NB4 (cell line): ENCODE results near the gene TRIM5.

ENCODE experiments used
- DNase-seq: peaks from one replicate; pipeline ENCODE4 v3.0.0; 2010; ENCODE audit warnings: low read depth
- H3K4me3 ChIP-seq: one replicate; pipeline ENCODE4 v1.5.1; 2011; ENCODE audit warnings: mild to moderate bottlenecking, low read depth, low read length, moderate library complexity
- CTCF ChIP-seq: IDR thresholded peaks from one replicate; pipeline ENCODE4 v1.5.1; 2012; ENCODE audit warnings: low read depth, low read length
- MAX ChIP-seq: IDR thresholded peaks from 2 replicates; pipeline ENCODE4 v1.6.1; 2011; ENCODE audit warnings: low read depth, low read length
- MYC ChIP-seq: IDR thresholded peaks from 2 replicates; pipeline ENCODE4 v1.6.1; 2011; ENCODE audit warnings: low read depth, low read length
- POLR2A ChIP-seq: IDR thresholded peaks from 2 replicates; pipeline ENCODE4 v1.6.1; 2011; ENCODE audit warnings: mild to moderate bottlenecking; ENCODE audit not compliant: insufficient read length; ENCODE audit errors: extremely low read depth

The TRIM5 gene

DNA sequence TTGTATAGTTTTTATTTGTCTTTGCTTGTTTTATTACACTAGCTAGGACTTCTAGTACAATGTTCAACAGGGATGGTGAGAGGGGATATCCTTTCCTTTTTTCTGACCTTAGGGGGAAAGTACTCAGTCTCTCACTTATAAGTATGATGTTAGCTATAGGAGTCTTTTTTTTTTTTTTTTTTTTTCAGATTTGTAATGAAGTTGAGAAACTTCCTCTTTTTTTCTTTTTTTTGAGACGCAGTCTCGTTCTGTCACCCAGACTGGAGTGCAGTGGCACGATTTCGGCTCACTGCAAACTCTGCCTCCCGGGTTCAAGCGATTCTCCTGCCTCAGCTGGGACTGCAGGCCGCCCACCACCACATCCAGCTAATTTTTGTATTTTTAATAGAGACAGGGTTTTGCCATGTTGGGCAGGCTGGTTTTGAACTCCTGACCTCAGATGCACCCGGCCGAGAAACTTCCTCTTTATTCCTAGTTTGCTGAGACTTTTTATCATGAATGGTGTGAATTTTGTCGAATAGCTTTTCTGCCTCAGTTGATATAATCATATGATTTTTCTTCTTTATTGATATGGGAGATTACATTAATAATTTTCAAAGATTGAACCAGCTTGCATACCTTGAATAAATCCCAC lies 15.7 kb upstream of the TRIM5 start:
- peak; percentile 48 for DNase-seq
- peak overlapping the region; percentile 0 for H3K4me3 ChIP-seq
- TF ChIP-seq MAX (no peak), CTCF (no peak), MYC (no peak), POLR2A (no peak)

DNA sequence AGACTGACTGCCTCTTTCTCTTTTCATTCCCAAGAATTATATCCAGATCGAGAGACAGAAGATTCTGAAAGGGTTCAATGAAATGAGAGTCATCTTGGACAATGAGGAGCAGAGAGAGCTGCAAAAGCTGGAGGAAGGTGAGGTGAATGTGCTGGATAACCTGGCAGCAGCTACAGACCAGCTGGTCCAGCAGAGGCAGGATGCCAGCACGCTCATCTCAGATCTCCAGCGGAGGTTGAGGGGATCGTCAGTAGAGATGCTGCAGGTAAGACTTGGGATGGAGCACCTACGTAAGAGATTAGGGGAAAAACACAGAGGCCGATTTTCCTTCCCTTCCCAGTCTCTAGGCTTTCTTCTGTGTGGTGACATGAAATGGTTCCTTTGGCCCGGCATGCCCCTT lies 13.4 kb upstream of the TRIM5 start:
- H3K4me3 ChIP-seq, result no peak overlapping the region
- no peak for TF ChIP-seq MAX
- no peak for TF ChIP-seq POLR2A
- TF ChIP-seq MYC, result no peak
- no peak for TF ChIP-seq CTCF
- DNase-seq, result no peak

- DNase-seq, result no peak
- H3K4me3 ChIP-seq, result no peak overlapping the region
- TF ChIP-seq MYC, result no peak
- no peak for TF ChIP-seq CTCF
- no peak for TF ChIP-seq MAX
- TF ChIP-seq POLR2A, result no peak
Observed at GRCh38 chr11:5696210-5696609, 11.3 kb upstream of the TRIM5 start.

DNA sequence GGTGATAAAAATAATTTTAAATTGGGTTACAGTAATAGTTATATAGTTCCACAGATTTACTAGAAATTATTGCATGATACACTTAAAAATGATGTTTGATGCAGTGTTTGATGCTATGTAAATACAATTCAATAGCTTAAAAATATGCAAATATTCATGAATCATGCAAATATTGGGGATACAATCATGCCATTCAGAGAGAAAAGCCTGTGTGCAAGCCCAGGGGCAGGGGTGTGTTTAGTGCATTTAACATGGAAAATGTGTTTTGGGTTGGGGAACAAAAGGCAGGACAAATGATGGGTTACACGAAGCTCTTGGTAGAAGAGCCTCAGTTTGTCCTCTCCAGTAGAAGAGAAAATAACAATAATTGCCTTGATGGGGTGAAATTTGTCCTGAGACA lies 10.7 kb upstream of the TRIM5 start:
- TF ChIP-seq CTCF, result no peak
- no peak for TF ChIP-seq POLR2A
- TF ChIP-seq MAX, result no peak
- no peak for TF ChIP-seq MYC
- H3K4me3 ChIP-seq, result no peak overlapping the region
- no peak for DNase-seq

DNA sequence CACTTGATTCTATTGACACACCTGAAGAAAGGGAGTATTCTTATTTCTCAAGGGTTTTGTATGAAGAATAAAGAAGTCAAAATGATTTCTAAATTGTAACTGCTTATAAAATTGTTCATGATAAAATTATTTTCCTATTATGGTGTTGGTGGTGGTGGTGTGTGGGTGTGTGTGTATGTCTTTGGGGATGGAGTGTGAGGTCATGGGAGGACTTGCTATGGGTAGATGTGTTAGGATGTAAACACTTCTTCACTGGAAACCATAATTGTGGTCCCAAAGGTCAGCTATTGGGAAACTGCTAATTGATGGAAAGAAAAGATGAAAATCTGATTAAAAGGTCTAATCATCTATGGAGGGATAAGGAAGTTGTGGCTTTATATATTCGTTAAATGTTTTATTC lies 9.8 kb upstream of the TRIM5 start:
- no peak for DNase-seq
- no peak overlapping the region for H3K4me3 ChIP-seq

More for the DNA sequence above, 9.8 kb upstream of the TRIM5 start:
- TF ChIP-seq MYC (no peak), MAX (no peak), CTCF (no peak), POLR2A (no peak)
